ENCODE results near the gene KIF5C.

DNA sequence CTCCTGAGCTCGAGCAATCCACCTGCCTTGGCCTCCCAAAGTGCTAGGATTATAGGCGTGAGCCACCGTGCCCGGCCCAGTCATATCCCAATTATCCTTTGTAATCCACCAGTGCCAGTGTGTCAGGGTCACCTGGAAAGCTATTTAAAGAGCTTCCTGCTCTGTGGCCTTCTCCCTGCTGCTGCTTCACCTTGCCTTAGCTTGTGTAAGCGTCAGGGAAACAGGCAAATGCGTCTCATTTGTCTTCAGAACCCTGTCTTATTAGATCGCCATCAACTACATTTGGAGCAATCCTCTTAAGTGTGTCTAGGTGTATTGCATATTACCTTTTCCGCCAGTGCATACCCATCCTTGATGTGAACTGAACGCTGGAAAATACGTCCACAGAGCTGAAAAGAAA lies 10.2 kb downstream of the KIF5C start:
- TF ChIP-seq, protein P1, sequence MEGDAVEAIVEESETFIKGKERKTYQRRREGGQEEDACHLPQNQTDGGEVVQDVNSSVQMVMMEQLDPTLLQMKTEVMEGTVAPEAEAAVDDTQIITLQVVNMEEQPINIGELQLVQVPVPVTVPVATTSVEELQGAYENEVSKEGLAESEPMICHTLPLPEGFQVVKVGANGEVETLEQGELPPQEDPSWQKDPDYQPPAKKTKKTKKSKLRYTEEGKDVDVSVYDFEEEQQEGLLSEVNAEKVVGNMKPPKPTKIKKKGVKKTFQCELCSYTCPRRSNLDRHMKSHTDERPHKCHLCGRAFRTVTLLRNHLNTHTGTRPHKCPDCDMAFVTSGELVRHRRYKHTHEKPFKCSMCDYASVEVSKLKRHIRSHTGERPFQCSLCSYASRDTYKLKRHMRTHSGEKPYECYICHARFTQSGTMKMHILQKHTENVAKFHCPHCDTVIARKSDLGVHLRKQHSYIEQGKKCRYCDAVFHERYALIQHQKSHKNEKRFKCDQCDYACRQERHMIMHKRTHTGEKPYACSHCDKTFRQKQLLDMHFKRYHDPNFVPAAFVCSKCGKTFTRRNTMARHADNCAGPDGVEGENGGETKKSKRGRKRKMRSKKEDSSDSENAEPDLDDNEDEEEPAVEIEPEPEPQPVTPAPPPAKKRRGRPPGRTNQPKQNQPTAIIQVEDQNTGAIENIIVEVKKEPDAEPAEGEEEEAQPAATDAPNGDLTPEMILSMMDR (IDR thresholded peaks at IDR 0.05; ENCODE audit: insufficient read depth, low read depth, low read length): no peak
- no peak for TF ChIP-seq EZH2 (IDR thresholded peaks at IDR 0.05; ENCODE audit: insufficient read depth, low read length)

Measured in astrocyte (in vitro differentiated cells and primary cell).